Testis (tissue), 2 donors: ENCODE measurements around the gene BBS2.

Experiments
- CTCF ChIP-seq, 3 experiments: fragments of 450-650 bp in 2 of 3; fragments of 200-600 bp in 1 of 3; sonication (generic) in 1 of 3; IDR thresholded peaks; one replicate each; pipeline ENCODE4 v1.5.1; 2016 to 2019; ENCODE audit warnings: antibody characterized with exemption in 3 of 3, mild to moderate bottlenecking in 2 of 3, moderate library complexity in 1 of 3
- POLR2A ChIP-seq: fragments of 450-650 bp; IDR thresholded peaks from one replicate; pipeline ENCODE4 v1.6.1; 2017; ENCODE audit warnings: antibody characterized with exemption, mild to moderate bottlenecking, moderate library complexity

DNA sequence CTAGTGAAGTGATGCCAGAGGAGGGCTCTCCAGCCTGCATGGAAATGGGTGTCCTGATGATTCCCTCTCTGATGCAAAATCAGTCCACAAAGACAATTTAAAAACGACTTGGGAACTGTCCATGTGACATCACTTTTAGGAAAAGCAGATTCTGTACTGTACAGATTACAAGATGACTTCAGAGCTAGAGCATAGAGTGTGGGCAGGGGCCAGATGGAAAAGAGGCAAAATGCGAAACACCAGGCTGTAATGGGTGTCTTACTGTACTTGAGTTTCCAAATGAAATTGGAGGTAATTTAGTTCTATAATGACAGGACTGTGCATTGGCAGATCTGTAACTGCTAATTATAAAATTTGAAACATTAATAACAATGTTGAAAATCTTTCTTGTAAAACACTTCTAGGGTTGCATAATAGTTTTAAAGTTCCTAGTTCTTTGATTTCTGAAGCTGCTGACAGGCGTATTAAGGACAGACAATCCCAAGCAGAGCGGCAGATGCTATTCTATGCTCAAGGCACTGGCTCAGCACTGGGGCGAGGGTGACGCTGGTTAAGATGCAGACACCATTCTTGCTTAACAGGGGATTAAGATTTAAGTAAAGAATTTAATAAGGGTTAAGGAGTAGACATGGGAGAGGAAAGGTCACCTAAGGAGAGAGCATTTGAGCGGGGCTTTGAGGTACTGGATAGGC is 38.9 kb downstream of the BBS2 start:
- TF ChIP-seq CTCF (IDR thresholded peaks at IDR 0.05) (no peak), POLR2A (no peak)
